Stomach smooth muscle (tissue), 2 donors: ENCODE results near the gene POU2F3.

Experiments used
- H3K27ac ChIP-seq: one replicate; pipeline ENCODE4 v1.7.0; 2013; ENCODE audit warnings: mild to moderate bottlenecking, low read length, inconsistent platforms
- H3K27me3 ChIP-seq, 2 donors: one replicate each; pipeline ENCODE4 v1.7.0; 2013; ENCODE audit warnings: low read length in 2 of 2; ENCODE audit not compliant: insufficient read depth in 2 of 2, control insufficient read depth in 1 of 2
- H3K36me3 ChIP-seq, 2 donors: one replicate each; pipeline ENCODE4 v1.7.0; 2013; ENCODE audit warnings: low read length in 2 of 2; ENCODE audit not compliant: control insufficient read depth in 2 of 2, insufficient read depth in 2 of 2
- H3K4me1 ChIP-seq: one replicate; pipeline ENCODE4 v1.7.0; 2013; ENCODE audit warnings: low read length; ENCODE audit not compliant: control insufficient read depth, insufficient read depth
- H3K4me3 ChIP-seq, 2 donors: one replicate each; pipeline ENCODE4 v1.7.0; 2013; ENCODE audit warnings: low read length in 2 of 2
- H3K9ac ChIP-seq, 2 donors: one replicate each; pipeline ENCODE4 v1.7.0; 2013; ENCODE audit warnings: low read length in 2 of 2, mild to moderate bottlenecking in 1 of 2
- H3K9me3 ChIP-seq, 2 donors: one replicate each; pipeline ENCODE4 v1.7.0; 2013; ENCODE audit warnings: low read length in 2 of 2; ENCODE audit not compliant: control insufficient read depth in 2 of 2
- donor health status: healthy.
- donor health status: Pancreatic carcinoma.

The POU2F3 gene

DNA sequence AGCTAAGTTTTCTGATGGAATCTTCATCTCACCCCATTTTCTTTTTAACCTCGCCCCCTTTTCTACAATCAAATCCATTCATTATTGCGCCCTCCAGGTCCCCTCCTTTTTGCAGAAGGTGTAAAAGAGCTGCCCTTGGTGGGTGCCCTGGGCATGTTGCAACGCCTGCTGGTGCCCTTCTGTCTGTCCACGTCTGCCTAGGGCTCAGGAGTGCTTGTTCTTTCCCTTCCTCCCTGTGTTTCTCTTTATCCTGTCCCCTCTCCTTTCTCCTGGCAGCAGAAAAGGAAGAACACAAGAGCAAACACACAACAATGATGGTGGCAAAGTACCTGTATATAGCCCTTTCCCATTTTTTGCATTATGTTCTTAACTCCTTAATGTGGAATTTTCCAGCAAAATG is 79.0 kb downstream of the POU2F3 start:
- no peak overlapping the region for H3K4me3 ChIP-seq
- H3K27me3 ChIP-seq, result no peaks in the 10 kb centered on the region
- H3K9me3 ChIP-seq, result no peaks in the 10 kb centered on the region
- H3K4me1 ChIP-seq, result peaks cover 16% of the 10 kb centered on the region
- H3K9ac ChIP-seq, result no peak overlapping the region
- no peaks in the 10 kb centered on the region for H3K36me3 ChIP-seq
- no peak overlapping the region for H3K27ac ChIP-seq

DNA sequence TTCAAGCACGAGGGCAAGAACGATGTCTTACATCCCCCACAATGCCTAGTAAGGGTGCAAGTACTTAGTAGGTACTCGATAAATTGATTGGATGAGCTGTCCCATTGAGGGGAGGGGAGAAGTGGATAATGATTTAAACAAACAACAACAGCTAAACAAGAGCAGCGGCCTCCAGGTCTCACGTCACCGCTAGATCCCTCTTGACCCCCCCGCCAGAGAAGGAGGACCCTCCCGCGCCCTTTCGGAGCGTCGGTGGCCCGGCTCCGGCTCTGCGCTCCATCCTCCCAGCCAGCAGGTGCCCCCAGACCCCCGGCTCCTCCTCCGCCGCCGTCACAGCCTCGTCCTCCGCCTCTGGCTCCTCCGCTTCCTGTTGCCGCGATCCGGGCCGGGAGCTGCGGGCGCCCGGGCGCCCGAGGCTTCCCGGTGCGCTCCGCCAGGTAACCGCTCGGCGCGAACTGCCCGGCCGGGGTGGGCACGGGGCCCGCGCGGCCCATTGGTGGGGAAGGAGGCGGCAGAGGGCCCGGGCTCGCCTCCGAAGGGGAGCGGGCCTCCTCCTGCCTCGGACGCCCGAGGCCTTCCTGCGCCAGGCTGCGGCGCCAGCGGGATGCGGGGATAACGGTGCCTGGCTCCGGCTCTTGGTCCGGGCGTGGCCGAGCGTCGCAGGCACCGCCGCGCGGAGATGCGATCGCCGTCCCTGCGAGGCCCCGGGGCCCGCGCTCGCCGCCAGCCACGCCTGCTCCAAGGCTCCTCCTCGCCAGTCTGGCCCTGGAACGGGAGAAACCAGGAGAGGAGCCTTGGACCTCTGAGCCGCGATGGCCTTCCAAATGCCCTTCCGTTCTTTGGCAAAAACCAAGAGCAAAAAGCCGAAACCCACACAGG is 85.2 kb downstream of the POU2F3 start, which contains the start of gene TLCD5:
TSS of gene TLCD5 (plus strand) at position 368 of the 879 bp plus-strand sequence. CDS start 2,143 bp downstream, outside the sequence.
- Histone ChIP-seq H3K9ac (peak within 1 kb of the TSS; percentile 82 to 87), H3K9me3 (no peaks in the 10 kb centered on the region), H3K36me3 (peaks cover 5 to 6% of the 10 kb centered on the region in 2 donors), H3K4me3 (peak within 1 kb of the TSS; percentile 64 to 79), H3K27me3 (no peaks in the 10 kb centered on the region), H3K27ac (peak within 1 kb of the TSS; percentile 77), H3K4me1 (peaks cover 14% of the 10 kb centered on the region)

DNA sequence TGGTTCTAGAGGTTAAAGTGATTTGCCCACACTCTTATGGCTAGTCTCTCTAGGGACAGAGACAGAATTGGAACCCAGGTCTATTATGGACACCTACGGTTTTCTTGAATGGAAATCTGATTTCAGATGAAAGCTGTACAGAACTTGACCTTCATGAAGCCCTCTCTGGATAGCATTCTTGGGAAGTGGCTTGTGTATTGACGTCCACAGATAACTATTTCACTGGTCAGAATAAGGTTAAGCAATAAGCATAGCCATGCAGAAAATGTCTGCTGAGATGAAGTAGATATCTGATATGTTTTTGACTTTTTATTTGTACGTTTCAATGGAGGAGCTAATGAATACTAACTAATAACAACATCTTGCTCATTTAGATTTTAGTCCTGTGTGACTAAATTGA is 86.3 kb downstream of the POU2F3 start:
- Histone ChIP-seq H3K9ac (peak overlapping the region; percentile 82 to 87), H3K27ac (peak overlapping the region; percentile 77), H3K36me3 (peaks cover 9 to 16% of the 10 kb centered on the region in 2 donors), H3K4me3 (peak overlapping the region; percentile 64 to 79), H3K9me3 (no peaks in the 10 kb centered on the region), H3K4me1 (peaks cover 14% of the 10 kb centered on the region), H3K27me3 (no peaks in the 10 kb centered on the region)

DNA sequence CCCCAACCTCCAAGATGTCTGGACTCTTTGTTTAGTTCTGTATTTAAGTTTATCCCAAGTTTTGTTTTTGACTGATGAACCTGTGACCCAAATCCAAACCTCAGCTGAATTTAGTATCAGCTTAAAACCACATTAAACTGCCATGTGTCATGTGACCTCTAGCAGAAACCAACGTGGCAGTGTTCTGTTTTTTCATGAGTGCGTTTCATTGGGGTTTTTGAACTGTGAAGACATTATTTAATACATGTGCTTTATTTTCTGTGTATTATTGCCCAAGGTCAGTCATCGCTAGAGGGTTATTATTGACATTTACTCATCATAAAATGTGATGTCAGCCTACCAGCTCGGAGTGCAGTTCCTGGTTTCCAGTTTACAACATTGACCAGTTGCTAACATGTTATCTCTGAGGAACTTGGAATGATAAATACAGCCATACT is 86.9 kb downstream of the POU2F3 start:
- Histone ChIP-seq H3K9ac (no peak overlapping the region), H3K9me3 (no peaks in the 10 kb centered on the region), H3K36me3 (peaks cover 9 to 20% of the 10 kb centered on the region in 2 donors), H3K27me3 (no peaks in the 10 kb centered on the region), H3K4me3 (no peak overlapping the region), H3K27ac (no peak overlapping the region), H3K4me1 (peaks cover 14% of the 10 kb centered on the region)

DNA sequence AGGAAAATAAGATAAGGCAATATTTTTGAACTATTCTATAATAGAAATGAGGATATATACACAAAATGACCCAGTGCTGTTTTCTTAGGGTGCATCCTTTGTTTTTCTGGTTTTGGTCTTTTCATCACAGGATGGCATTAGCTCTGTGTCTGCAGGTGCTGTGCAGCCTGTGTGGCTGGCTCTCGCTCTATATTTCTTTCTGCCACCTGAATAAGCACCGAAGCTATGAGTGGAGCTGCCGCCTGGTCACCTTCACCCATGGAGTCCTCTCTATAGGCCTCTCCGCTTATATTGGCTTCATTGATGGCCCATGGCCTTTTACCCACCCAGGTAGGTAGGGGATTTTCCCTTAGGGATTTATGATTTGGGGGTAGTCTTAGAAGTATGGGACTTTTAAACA is 87.4 kb downstream of the POU2F3 start:
- H3K4me3 ChIP-seq, result no peak overlapping the region
- no peaks in the 10 kb centered on the region for H3K9me3 ChIP-seq
- H3K36me3 ChIP-seq, result peaks cover 9 to 20% of the 10 kb centered on the region in 2 donors
- peaks cover 16% of the 10 kb centered on the region for H3K4me1 ChIP-seq
- H3K27me3 ChIP-seq, result no peaks in the 10 kb centered on the region
- H3K9ac ChIP-seq, result no peak overlapping the region
- H3K27ac ChIP-seq, result no peak overlapping the region

DNA sequence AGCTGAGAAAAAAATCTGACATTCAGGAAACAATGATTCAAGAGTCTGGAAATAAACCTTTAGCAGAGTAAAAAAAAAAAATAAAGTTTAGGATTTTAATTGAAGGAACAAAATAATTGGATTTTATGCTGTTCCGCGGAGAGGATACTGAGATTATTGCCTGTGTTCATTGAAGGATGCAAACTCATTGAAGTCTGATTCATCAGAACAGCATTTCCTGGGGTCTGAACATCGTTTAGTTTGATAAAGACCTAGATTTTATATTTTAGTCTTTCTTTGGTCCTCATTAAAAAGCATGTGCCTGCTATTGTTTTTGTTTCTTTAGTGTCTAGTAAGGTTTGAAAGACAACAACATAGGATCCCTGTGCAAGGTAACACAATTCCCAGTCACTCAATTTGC is 89.6 kb downstream of the POU2F3 start:
- peaks cover 9 to 20% of the 10 kb centered on the region in 2 donors for H3K36me3 ChIP-seq
- no peaks in the 10 kb centered on the region for H3K9me3 ChIP-seq
- no peak overlapping the region for H3K27ac ChIP-seq
- H3K27me3 ChIP-seq, result no peaks in the 10 kb centered on the region
- peaks cover 16% of the 10 kb centered on the region for H3K4me1 ChIP-seq
- H3K9ac ChIP-seq, result no peak overlapping the region
- H3K4me3 ChIP-seq, result no peak overlapping the region

DNA sequence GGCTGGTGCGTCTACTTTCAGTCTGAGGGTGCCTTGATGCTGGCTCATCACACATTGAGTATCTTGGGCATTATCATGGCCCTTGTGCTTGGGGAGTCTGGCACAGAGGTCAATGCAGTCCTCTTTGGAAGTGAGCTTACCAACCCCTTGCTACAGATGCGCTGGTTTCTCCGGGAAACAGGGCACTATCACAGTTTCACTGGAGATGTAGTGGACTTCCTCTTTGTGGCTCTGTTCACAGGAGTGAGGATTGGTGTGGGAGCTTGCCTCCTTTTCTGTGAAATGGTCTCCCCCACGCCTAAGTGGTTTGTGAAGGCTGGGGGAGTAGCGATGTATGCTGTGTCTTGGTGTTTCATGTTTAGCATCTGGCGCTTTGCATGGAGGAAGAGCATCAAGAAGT is 90.1 kb downstream of the POU2F3 start:
- H3K27ac ChIP-seq, result no peak overlapping the region
- no peak overlapping the region for H3K4me3 ChIP-seq
- H3K9me3 ChIP-seq, result no peaks in the 10 kb centered on the region
- peaks cover 9 to 20% of the 10 kb centered on the region in 2 donors for H3K36me3 ChIP-seq
- no peak overlapping the region for H3K9ac ChIP-seq
- no peaks in the 10 kb centered on the region for H3K27me3 ChIP-seq
- H3K4me1 ChIP-seq, result peaks cover 13% of the 10 kb centered on the region

DNA sequence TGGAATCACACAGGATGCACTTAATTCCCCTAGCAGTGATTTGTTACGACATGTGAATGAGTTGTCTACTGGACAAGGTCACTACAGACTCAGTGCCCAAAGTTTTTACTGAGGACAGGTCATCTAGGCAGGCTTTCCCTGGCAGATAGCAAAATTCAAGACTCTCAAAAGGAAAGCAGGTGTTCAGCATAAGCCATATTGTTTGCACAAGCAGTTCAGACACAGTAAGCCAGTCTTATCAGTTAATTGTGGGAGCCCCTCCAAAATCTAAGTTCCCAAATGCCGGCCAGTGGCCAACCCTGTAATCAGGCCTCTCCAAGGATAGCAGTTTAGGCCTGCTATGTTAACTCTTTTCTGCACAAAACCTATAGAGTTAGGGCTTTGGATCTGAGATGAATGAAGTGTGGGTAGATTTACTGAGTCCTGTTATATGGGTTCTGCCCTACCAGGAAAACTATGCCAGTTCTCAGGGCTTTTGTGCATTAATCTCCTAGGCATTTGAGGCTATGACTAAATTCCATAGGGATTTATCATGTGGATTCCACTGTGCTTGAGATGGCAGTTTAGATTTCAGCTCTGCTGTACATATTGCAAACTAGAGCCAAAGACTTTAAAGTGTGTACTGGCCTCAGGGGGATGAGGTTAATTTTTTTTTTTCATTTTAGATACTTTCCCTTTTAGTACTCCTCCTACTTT is 91.5 kb downstream of the POU2F3 start:
- H3K4me3 ChIP-seq, result no peak overlapping the region
- no peak overlapping the region for H3K27ac ChIP-seq
- H3K9me3 ChIP-seq, result no peaks in the 10 kb centered on the region
- H3K36me3 ChIP-seq, result peaks cover 9 to 20% of the 10 kb centered on the region in 2 donors
- H3K27me3 ChIP-seq, result no peaks in the 10 kb centered on the region
- peaks cover 7% of the 10 kb centered on the region for H3K4me1 ChIP-seq
- H3K9ac ChIP-seq, result no peak overlapping the region

DNA sequence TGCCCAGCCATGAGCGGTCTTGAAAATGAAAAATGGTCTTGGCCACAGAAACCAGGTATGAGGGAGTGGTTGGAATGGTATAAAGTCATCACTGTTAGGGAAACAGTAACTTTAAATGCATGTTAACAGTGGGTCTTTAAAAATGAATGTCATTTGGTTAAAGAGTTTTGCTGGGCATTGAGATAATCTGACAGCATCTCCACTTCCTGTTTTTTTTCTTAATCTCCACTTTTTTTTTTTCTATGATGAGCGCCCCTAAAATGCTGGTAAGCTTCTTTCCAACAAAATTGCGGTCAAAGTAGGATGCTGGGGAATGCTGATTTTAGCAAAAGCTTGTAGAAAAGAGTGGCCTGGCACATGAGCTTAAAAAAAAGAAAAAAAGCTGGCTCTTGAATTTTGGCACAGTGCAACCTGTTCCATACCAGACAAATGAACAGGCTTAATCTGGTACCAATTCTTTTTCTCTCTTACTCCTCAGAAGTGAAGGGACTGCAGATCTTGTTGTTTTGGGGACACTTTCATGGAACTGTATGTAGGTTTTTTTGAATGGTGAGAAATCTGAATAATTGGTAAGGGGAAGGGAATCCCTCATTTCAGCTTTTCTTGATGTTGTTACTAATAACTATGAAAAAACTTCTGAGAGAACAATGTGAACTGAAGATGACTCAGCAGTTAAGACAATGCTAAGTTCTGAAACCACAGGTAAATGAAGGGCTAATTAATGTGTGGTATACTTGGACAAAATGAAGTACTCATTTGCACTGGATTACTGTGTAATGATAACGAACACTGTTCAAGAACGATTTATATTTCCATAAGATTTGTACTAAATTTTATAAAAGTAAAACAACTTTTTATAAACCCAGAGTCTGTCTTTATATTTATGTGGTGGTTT is 93.1 kb downstream of the POU2F3 start:
- Histone ChIP-seq H3K36me3 (peaks cover 9 to 20% of the 10 kb centered on the region in 2 donors), H3K27ac (no peak overlapping the region), H3K4me1 (peaks cover 2% of the 10 kb centered on the region), H3K9ac (no peak overlapping the region), H3K9me3 (no peaks in the 10 kb centered on the region), H3K27me3 (no peaks in the 10 kb centered on the region), H3K4me3 (no peak overlapping the region)

DNA sequence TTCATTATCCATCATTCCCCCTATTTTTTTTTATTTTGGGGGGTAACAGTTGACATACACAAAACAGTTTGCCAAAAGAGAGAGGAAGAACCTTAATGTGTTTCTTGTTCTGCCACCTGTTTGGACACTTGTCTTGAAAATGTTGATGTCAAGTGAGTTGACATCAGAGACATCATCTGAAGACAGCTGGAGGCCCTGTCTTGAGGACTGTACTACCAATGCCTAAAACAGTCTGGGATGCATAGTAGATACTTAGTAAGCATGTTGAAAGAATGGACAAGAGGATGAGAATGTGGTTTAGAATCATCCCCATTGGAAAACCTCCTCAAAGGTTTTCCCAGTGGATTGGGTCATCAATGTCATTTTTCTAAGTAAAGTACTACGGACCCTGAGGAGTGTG is 93.9 kb downstream of the POU2F3 start:
- no peak overlapping the region for H3K4me3 ChIP-seq
- peaks cover 9 to 20% of the 10 kb centered on the region in 2 donors for H3K36me3 ChIP-seq
- H3K27ac ChIP-seq, result no peak overlapping the region
- peaks cover 2% of the 10 kb centered on the region for H3K4me1 ChIP-seq
- no peaks in the 10 kb centered on the region for H3K27me3 ChIP-seq
- no peak overlapping the region for H3K9ac ChIP-seq
- no peaks in the 10 kb centered on the region for H3K9me3 ChIP-seq
